Measurements from ENCODE around the gene CCDC74A.
"Not testable (repeated sequence)": the region's sequence is repeated elsewhere in the genome, so short reads cannot be mapped to it uniquely, and the experiment has no call there.

Gene CCDC74A

GRCh38 chr2:131527131-131528001 is at the start of gene CCDC74A:
CCDC74A (plus strand) TSS chr2:131527888; CDS start chr2:131527971, 83 bp downstream.
- DNase-seq (ENCODE audit: low read depth in 2 of 2) = peak; percentile 71

GRCh38 chr2:131478074-131478849 is 49.4 kb upstream of the CCDC74A start:
- not testable (repeated sequence) for DNase-seq (ENCODE audit: low read depth in 2 of 2)

- DNase-seq (ENCODE audit: low read depth in 2 of 2) = not testable (repeated sequence)
These were observed 48.7 kb upstream of the CCDC74A start for GRCh38 chr2:131478850-131479461.

- DNase-seq (ENCODE audit: low read depth in 2 of 2) = not testable (repeated sequence)
These were observed 47.3 kb upstream of the CCDC74A start for GRCh38 chr2:131480351-131480750.

GRCh38 chr2:131482506-131483155 is 45.1 kb upstream of the CCDC74A start:
- DNase-seq (ENCODE audit: low read depth in 2 of 2) = not testable (repeated sequence)

GRCh38 chr2:131483981-131484820 is 43.5 kb upstream of the CCDC74A start:
- not testable (repeated sequence) for DNase-seq (ENCODE audit: low read depth in 2 of 2)

- not testable (repeated sequence) for DNase-seq (ENCODE audit: low read depth in 2 of 2)
These were observed 42.7 kb upstream of the CCDC74A start for GRCh38 chr2:131484906-131485460.

- not testable (repeated sequence) for DNase-seq (ENCODE audit: low read depth in 2 of 2)
These were observed 41.3 kb upstream of the CCDC74A start for GRCh38 chr2:131486201-131486902.

GRCh38 chr2:131488306-131489205 is 39.1 kb upstream of the CCDC74A start:
- DNase-seq (ENCODE audit: low read depth in 2 of 2) = no peak

- DNase-seq (ENCODE audit: low read depth in 2 of 2) = peak; percentile 2 to 22
These were observed 36.8 kb upstream of the CCDC74A start for GRCh38 chr2:131490616-131491468.

GRCh38 chr2:131491469-131491836 is 36.2 kb upstream of the CCDC74A start:
- not testable (repeated sequence) for DNase-seq (ENCODE audit: low read depth in 2 of 2)

GRCh38 chr2:131492015-131492417 is 35.7 kb upstream of the CCDC74A start, which contains the start of gene MZT2A:
MZT2A (minus strand) TSS chr2:131492397; CDS start chr2:131492376, 21 bp downstream.
- not testable (repeated sequence) for DNase-seq (ENCODE audit: low read depth in 2 of 2)

GRCh38 chr2:131492418-131493198 is 35.1 kb upstream of the CCDC74A start:
- peak; percentile 93 to 95 for DNase-seq (ENCODE audit: low read depth in 2 of 2)

- no peak for DNase-seq (ENCODE audit: low read depth in 2 of 2)
These were observed 34.3 kb upstream of the CCDC74A start for GRCh38 chr2:131493199-131493968.

- not testable (repeated sequence) for DNase-seq (ENCODE audit: low read depth in 2 of 2)
These were observed 32.2 kb upstream of the CCDC74A start for GRCh38 chr2:131495506-131495905.
